DMS79 (cell line): ENCODE results near the gene SPTB.
A peak's percentile ranks its signal among the peaks of the same experiment; 100 is the strongest.

Experiments
- DNase-seq: peaks from one replicate; lab custom pipeline; 2025; lab: John Stamatoyannopoulos, UW

SPTB gene

DNA sequence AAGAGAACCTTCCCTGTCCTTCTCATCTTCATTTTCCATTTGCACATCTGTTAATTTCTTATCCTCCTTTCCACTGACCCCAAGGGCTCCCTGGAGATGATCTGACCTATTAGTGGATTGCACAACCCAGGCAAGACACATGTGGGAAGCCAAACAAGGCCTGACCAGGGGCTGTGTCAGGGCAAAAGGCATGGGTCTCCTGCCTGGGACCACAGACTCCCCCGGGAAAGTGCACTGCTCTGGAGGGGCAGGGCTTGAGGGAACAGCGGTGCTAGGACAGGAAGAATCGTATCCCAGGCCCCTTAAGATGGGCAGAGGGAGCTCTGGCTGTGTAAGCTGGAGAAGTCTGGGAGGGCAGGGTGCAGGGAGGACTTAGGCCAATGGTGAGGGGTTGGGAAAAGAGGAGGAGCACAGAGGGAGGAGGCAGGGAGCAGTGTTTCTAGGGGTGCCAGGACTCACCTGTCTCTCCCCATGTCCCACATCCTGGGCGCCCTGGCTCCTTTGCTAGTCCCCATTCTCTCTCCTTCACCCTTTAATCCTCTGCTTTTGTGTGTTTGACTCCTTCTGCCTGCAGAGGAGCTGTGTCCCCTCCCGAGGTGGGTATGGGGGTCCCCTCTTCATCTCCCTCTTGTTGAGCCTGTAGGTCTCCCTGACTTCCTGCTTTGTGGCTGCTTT lies 150.2 kb downstream of the SPTB start:
- no peak for DNase-seq

- DNase-seq, result no peak
These were observed 150.9 kb downstream of the SPTB start for GRCh38 chr14:64728856-64729255.

DNA sequence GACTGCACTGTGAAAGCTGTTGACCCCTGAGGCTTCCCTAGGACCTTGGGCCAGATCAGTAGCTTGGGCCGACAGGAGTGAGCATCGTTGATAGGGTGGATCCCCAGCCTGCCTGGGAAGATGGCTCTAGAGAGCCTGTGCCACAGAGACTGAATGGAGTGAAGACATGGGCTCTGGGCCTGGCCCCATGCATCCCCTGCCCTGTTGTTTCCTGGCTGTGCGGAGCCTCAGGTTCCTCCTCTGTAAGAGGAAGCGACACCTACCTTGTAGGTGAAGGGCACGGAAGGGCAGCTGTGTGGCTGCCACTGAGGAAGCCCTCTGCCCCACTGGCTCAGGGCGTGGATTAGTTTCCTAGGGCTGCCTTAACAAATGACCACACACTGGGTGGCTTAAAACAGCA lies 151.6 kb downstream of the SPTB start:
- no peak for DNase-seq

DNA sequence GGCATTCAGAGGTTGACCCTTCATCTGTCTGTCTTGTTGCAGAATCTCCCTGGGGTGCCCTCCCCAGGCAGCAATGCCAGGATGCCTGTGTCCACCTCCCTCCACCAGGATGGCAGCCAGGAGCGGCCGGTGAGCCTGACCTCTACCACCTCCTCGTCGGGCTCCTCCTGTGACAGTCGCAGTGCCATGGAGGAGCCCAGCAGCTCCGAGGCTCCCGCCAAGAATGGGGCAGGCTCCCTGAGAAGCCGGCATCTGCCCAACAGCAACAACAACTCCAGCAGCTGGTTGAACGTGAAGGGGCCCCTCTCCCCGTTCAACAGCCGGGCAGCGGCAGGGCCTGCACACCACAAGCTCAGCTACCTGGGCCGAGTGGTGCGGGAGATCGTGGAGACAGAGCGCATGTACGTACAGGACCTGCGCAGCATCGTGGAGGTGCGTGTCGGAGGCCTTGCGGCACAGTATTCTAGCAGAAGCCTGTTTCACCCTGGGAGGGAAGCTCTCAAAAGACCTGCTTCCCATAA lies 152.1 kb downstream of the SPTB start:
- no peak for DNase-seq

DNA sequence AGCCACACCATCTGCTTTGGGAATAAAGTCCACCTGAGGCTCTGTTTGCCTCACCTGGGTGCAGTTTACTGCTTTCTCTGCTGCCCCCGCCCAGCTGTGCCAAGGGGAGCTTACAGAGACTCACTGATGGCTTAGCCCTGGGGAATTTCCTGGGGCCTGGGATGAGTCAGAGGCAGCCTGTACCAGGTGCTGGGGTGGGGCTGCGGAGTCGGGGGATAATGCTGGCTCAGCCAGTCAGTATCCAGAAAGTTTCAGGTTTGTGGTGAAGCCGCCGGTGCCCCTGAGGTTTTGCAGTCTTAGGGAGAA lies 153.2 kb downstream of the SPTB start:
- no peak for DNase-seq

- no peak for DNase-seq
These were observed 153.7 kb downstream of the SPTB start for GRCh38 chr14:64725879-64726584.

DNA sequence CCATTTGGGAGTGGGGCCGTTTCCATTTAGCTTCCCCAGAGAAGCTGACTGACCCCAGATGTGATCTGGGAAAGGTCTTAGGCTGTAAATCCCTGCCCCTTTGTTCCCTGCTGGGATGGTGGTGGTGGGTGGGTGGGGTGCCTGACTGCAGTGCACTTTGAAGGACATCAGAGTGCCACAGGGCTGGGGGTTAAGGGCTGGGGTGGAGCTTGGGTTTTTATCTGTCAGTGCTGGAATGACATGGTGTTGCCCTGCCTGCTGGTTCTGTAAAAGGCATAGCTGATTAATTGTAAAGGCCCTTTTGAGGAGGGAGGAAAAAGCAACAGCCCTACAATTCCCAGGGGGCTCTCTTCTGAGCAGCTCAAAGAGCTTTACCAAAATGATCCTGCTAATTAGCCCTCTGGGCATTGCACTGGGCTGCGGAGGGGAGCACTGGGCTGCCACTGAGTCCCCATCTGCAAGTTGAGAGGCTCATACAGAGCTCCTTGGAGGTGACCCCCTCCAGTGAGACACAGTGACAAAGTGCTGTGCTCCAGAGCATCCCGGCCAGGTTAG lies 154.4 kb downstream of the SPTB start:
- peak; percentile 54 for DNase-seq

DNA sequence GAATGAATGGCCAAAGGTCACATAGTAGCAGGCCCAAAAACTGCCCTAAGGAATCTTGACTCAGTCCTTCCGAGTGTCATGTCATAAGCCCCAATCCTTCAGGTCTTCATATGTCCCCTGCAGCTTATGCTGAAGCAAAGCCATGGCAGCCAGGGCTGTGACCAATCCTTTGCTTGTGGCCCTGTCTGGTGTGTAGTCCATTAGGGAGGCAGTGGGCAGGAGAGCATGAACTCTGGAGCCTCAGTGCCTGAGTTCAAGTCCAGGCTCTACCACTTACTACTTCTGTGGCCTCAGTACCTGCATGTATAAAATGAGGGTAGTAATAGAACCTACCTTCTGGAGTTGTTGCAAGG lies 155.2 kb downstream of the SPTB start:
- no peak for DNase-seq

- peak; percentile 82 for DNase-seq
These were observed 155.8 kb downstream of the SPTB start for GRCh38 chr14:64723691-64724577.

DNA sequence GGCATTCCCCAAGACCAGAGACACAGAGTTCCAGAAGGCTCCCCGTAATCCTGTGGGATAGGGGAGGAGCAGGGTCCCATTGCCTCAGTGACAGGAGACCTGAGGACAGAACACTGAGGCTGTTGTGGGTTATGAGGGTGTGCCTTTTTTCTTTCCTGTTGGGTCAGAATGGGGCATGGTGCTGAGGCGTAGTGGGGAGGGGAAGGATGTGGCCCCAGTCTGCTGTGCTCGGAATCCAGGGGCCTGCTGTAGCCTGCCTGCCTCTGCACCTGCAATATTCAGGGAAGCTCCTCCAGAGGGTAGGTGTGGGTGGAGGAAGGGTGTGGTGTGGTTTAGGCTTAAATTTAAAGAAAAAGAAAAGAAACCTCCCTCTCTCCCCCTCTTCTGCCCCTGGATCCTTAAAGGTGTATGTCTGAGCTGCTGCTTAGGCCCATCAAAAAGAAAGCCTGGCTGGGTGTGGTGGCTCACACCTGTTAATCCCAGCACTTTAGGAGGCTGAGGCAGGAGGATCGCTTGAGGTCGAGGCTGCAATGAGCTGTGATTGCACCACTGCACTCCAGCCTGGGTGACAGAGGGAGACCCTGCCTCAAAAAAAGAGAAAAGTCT lies 156.8 kb downstream of the SPTB start:
- DNase-seq, result no peak

GRCh38 chr14:64721899-64722298 lies 157.8 kb downstream of the SPTB start:
- DNase-seq, result no peak

DNA sequence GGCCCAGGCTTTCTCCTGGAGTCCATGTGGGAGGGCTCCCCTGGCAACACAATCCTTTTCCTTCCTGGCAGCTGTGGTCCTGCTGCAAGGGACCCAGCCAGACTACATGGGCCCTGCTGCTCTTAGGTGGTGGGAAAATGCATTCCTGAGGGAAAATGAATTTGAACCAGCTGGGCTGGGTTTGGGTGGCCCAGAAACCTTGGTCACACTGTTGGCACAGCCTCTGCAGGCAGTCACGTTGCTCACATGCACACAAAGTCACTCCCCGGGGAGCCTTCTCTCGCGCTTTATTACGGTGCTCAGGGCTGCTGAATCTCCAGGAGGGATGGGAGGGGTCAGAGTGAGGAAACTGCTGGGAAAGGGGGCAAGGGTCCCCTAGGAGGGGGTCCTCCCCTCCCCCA lies 158.3 kb downstream of the SPTB start:
- no peak for DNase-seq

GRCh38 chr14:64720131-64720576 lies 159.6 kb downstream of the SPTB start:
- DNase-seq, result no peak

- DNase-seq, result no peak
These were observed 160.1 kb downstream of the SPTB start for GRCh38 chr14:64719601-64720000.

DNA sequence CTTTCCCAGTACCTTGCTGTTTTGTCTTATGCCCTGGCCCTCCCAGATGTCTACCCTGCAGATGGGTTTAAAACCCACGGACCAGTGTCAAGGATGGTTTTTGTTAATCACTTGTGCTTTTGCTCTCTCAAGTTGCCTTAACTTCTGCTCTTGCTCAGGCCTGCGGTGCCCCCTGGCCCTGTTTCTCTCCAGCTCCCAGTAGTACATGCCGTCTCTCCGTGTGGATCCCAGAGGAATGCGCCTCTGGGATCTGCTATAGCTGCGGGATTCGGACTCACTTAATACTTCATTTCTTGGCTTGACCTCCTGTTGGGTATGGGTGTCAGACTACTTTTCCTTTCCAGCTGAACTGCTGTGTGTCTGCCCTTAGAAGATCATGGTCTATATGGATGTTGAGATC lies 160.9 kb downstream of the SPTB start:
- no peak for DNase-seq

DNA sequence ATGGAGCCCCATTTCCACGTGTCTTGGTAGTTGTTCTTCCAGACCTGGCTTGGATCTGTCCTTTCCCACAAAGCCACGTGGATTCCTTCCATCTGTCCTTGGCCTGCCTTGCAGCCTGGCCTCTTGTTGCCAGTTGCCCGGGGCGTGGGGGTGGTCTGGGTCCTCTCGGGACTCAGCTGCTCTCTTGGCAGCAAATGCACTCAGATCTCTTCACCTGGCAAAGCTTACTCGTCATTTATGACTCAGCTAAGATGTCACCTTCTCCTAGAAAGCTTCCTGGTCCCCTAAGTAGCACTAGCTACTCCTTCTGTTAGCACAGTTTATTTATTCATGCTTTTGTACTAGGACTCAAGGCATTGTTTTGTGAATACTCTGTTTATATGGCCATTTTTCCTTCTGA lies 161.8 kb downstream of the SPTB start:
- peak; percentile 87 for DNase-seq

DNA sequence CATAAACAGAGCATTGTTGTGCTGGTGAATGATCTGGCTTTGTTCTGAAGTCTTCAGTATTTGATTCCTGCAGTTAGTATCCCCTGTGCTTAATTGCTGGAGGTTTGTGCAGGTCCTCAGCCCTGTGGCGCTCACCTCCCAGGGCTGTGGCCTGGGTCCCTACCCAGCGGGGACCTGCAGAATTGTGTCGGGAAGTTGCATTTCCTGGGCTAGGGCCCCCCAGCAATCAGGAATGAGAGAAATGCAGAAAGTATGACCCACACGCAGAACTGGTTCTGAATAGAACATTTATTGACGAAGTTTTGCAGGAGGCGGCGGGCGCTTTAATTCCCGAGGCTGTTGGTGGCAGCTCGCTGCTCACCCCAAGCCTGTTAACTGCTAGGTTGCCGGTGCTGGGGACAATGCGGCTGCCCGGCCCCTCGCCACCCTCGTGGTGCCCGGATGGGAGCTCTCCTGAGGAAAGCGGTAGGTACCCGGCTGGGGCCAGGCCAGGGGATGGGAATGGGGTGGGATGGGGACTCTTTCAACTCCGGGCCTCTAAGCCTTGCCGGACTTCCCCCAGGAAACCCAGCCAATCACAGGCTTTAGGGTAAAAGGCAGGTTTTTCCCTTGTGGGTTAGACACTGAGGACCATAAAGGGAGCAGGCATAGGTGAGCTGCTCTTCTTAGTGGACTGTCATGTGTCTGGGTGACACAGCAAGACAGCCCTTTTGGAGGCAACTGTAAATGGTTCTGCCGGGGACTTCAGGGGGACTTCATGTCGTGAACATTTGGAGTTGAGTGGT lies 163.9 kb downstream of the SPTB start:
- DNase-seq, result no peak

DNA sequence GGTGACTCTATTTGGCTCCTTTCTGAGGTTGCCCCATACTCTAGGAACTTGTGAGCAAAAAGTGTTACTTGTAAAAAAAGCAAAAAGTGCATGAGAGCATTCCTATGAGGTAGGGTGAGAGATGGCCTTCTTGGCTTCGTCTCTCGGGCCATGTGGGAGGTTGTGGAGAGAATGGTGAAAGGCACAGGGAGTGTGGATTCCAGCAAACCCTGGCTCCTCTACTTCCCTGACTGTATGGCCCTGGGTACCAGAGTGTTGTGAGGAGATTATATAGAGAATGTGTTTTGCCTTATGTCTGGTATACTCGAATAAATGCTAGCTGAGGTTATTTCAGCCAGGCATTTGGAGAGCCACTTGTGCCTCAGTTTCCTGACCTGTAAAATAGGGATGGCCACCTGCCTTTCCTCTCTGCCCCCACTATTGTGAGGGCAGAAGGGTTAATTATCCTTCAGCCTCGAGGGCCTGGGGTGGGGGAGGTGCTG lies 164.5 kb downstream of the SPTB start:
- no peak for DNase-seq

DNA sequence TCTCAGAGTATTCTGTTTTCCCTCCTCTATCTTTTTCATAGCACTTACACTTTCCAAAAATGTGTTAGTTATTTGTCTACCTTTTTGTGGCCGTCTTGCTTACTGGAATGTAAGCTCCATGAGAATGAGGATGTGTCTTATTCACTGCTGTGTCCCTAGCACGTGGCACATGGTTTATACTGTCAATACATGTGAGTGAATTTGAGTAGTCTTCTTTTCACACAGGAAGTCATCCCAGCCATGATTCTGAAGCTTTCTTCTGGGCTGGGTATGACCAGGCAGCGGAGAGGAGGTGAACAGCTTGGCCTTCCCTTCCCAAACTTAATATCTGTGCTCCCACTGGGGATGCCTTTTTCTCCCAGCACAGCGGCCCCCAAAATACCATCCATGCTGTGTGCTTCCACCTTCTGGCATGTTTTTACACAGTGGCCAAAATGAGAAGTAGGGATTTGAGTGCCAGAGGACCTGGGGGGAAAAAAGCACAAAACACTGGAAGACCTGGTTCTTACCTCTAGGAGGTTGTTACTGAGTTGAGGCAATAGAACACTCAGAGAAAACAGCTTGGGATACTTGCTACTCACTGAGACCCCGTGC lies 165.2 kb downstream of the SPTB start:
- DNase-seq, result no peak

GRCh38 chr14:64713677-64714076 lies 166.0 kb downstream of the SPTB start:
- DNase-seq, result no peak

DNA sequence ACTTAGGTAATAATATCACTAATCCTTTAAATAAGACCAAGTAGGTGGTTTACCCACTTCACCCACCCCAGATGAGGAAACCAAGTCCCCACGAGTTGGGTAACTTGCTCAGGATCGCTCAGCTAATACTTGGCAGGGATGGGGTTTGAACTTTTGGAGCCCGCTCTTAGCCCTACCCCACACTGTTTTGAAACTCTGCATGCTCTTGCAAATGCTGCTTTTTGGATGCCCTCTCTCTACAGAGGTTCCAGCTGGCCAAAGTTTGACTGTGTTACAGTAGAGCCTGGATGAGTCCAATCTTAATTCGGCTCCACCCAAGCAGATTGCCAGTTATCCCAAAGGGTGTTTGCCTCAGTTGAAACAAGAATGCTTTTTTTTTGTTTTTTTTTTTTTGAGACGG lies 168.7 kb downstream of the SPTB start:
- no peak for DNase-seq
